GM04503 (cell line): ENCODE measurements around the gene SUSD3.
A peak's percentile ranks its signal among the peaks of the same experiment; 100 is the strongest.

Experiments
- DNase-seq: peaks from one replicate; pipeline ENCODE4 v3.0.0-alpha.2; 2012; ENCODE audit warnings: low read depth

Gene SUSD3

DNA sequence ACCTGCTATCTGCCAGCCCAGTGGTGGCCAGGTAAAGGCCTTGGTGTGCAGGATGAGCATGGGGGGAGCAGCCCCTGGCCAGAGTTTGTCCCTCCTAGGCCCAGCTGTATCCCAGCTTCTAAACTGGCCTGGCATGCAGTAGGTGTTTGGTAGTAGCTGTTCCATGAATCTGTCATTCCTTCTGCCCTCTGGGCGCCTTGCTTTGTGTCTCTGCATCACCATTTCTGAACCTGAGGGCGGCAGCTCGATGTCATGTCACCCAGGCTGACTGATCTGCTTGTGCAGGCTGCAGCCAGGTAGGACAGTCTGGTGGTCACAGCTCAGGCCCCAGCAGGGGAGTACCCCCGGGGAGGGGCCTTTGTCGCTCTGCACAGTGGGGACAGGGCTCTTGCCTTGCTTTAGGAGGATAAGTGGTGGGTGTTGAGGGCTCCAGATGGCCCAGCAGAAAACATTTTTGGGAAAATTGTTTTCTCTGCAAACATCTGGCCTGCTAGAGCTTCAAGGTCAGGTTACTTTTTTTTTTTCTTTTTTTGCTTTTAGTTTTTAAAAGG is 4.6 kb upstream of the SUSD3 start:
- DNase-seq = no peak

DNA sequence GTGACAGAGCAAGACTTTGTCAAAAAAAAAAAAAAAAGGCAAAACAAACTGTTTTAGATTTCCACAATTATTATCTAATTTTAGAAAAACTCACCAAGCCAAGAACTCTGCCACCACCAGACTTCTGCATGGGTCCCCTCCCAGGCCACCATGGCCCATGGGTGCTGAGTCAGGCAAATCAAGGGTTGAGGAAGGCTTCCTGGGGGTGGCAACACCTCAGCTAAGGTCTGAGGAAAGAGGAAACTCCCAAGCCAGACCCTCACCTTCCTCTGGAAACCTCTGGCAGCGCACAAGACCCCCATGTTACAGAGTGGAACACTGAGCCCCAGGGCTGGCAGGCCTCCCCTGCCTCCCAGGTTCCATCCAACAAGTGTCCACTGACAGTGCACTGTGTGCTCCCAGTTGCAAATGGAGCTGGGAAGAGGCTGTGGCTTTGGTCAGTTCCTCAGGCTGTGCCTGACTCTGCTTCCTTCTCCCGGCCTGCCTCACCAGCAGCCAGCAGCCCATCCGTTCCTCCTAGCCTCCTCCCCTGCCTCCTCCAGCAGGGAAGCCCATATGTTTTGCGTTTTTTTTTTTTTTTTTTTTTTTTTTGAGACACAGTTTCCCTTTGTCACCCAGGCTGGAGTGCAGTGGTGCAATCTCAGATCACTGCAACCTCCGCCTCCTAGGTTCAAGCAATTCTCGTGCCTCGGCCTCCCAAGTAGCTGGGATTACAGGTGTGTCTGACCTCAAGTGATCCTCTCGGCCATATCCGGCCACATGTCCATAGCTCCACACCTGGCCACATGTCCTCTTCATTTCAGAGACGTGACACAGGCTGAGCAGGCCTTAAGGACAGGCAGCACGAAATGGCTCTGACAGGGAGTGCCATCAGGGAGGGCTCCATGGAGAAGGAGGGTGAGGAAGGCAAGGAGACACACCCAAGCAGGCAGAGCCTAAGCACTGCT is 3.5 kb upstream of the SUSD3 start:
- no peak for DNase-seq

GRCh38 chr9:93057042-93057702 is 1.3 kb upstream of the SUSD3 start:
- DNase-seq = no peak

- DNase-seq = no peak
Observed at GRCh38 chr9:93057703-93058354, 672 bp upstream of the SUSD3 start.

- DNase-seq = no peak
Observed at GRCh38 chr9:93059011-93059714, 662 bp downstream of the SUSD3 start.

GRCh38 chr9:93059715-93060578 is 1.4 kb downstream of the SUSD3 start:
- no peak for DNase-seq

DNA sequence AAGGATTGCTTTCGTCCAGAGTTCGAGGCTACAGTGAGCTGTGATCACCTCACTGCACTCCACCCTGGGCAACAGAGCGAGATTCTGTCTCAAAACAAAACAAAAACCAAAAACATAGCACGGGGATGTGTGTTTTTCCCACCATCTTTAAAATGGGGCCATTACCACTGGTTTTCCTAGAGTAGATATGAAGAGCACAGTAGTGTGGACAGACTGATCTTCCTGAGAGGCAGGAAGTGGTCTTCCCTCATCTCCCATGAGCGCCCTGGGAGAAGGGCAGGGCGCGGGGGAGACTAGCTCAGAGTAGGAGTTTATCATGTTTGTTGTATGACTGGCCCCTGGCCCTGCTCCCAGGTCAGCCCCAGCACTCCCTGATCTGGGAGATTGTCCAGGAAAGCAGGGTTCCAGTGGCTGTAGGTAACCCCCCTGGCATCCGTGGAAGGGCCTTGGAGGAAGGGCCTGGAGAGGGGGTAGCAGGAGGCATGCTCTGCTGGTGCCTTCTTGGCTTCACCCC is 2.3 kb downstream of the SUSD3 start:
- DNase-seq = peak; percentile 45

DNA sequence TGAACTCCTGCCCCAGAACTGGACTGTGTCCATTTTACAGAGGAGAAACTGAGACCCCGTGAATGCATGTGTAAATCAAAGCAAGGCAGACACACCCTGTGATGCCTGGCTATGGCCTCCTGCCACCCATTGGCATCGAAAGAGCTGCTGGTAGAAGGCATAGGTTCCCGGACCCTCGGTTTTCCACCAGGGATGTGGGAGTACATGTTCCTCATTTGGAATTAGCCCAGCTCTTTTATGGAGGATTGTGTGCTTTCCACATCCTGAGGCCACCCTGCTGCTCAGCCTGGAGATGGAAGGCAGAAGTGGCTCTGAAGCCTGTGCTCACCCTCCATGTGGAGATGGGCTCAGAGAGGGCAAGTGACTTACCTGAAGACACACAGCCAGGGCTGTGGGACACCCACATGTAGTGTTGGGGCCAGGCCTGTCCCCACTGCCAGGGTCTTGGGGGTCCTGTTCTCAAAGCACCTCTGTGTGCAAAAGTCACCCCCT is 2.8 kb downstream of the SUSD3 start:
- no peak for DNase-seq

GRCh38 chr9:93061791-93062763 is 3.6 kb downstream of the SUSD3 start:
- DNase-seq = no peak

GRCh38 chr9:93064392-93065134 is 6.1 kb downstream of the SUSD3 start:
- DNase-seq = no peak

- DNase-seq = no peak
Observed at GRCh38 chr9:93065135-93065720, 6.7 kb downstream of the SUSD3 start.

DNA sequence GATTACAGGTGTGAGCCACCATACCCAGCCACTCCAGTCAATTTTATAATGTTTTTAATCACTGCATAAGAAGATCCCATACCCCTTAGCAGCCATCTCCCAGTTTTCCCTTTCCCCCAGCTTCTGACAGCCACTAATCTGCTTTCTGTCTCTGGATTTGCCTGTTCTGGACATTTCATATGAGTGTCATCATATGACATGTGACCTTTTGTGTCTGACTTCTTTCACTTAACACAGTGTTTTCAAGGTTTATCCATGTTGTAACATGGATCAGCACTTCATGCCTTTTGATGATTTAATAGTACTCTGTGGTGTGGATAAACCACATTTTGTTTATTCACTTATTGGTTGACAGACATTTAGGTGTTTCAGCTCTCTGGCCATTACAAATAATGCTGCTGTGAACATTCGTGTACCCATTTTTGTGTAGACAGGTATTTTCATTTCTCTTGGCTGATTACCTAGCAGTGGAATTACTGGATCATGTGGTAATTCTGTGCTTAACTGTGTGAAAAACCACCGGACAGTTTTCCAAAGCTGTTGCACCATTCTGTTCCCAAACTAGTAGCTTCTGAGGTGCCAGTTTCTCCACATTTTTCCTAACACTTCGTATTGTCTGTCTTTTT is 8.6 kb downstream of the SUSD3 start:
- no peak for DNase-seq

GRCh38 chr9:93068956-93069355 is 10.5 kb downstream of the SUSD3 start:
- no peak for DNase-seq

DNA sequence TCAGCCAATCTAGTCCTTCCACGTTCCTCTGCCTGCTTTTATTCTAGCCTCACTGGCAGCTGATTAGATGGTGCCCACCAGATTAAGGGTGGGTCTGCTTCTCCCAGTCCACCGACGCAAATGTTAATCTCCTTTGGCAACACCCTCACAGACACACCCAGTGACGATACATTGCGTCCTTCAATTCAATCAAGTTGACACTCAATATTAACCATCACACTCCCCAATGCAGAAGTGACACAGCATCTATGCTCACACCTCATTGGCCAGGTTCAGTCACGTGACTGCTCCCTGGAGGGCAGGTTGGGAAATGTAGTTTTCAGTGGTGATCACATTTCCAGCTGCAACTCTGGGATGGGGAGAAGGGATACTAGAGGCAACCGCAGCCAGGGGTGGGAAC is 13.0 kb downstream of the SUSD3 start:
- DNase-seq = no peak

DNA sequence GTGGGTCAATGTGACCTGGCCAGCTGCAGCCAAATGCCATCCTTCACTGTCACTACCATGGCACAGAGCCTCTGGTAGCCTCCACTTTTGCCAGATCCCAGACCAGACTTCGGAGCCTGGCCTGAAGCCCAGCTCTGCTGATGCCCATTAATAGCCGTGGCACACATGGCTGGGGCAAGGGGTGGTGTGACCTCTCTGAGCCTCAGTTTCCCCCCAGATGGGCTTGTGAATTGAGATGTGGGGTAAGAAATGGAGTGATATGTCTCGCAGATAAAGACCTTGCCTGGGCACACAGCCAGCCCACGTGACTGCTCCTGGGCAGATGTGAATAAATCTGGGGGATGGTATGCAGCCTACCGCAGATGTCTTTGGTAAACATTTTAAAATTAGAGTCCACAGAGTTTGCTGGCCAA is 13.9 kb downstream of the SUSD3 start:
- DNase-seq = no peak

- no peak for DNase-seq
Observed at GRCh38 chr9:93076101-93076791, 17.7 kb downstream of the SUSD3 start.

DNA sequence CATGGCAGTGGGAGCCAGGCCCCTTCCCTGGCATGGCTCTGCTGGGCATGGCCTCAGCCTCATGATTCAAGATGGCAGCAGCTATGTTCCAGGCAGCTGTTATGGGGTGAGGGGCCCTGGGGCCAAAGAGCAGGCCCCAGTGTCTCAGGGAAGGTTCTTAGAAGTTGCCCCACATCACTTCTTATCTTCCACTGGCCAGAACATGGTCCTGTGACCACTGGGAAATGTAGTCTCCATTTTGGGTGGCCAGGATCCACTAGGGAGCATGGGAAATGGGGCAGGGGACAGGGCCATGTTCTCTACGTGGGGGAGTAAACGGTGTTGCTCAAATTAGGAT is 18.3 kb downstream of the SUSD3 start:
- DNase-seq = no peak
